ENCODE results near the gene DIO3. TPM values are rescaled to one million over a fixed set of nuclear protein-coding genes. Genes with fewer than 3 reads are reported as not detected.

The DIO3 gene
- total RNA-seq, 1 experiment from 2014 or later, result 2.3 TPM

DNA sequence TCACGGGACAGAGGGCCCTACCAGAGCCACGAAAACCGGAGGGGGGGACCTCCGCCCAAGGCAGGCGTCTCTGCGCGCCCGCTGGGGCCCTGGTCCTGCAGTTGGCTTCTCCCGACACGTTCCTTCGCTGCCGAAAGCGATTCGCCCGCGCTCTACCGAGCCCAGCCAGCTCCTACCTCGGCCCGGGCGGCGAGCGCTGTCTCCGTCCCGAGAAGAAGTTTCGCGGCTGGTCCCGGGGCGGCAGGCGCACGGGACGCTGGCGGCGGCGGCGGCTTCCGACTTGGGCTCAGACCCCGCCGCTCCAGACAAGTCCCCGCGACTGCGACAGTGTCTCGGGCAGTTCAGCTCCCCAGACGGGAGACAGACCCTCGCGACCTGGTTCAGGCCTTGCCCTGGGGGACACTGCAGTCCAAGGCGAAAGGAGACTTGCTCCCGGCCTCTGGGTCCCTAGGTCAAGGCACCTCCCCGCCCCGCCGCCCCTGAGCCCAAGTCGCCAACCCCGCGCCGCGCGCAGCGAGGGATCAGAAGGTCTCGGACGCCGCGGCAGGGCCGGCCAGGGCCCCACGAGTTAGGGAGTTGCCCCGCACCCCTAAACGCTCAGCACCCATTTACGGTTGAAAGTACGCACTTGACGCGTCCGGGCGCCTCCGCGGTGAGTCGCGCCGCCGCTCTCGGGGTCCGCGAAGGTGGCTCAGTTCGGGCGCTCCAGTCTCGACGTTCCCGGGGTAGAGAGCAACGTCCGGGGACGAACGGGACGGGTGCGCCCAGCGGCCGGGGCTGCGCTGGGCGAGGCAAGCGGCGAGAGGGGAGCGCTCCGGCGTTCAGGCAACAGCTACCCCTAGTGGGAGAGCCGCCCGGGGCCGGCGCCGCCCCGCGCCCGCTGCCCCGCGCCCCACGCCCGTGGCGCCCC lies 1.4 kb upstream of the DIO3 start:
- H3K36me3 Mint-ChIP-seq (ENCODE audit: insufficient read depth, unreplicated experiment), result peaks cover 38% of the 10 kb centered on the region
- peaks cover 29% of the 10 kb centered on the region for H3K27me3 Mint-ChIP-seq (ENCODE audit: unreplicated experiment)
- H3K27ac Mint-ChIP-seq (ENCODE audit: unreplicated experiment), result no peak overlapping the region
- peak overlapping the region; percentile 76 for H3K4me3 Mint-ChIP-seq (ENCODE audit: low read depth, unreplicated experiment)
- H3K9me3 Mint-ChIP-seq (ENCODE audit: low read depth, unreplicated experiment), result no peaks in the 10 kb centered on the region
- CTCF ChIA-PET, result interaction anchor here (1.2 to 1.3 kb wide), 2 partner anchors 69 to 709 kb away, joined by 3 to 4 read pairs; no protein-coding TSS in a partner anchor
- intact Hi-C loops (cut with micrococcal nuclease; ENCODE audit: unreplicated experiment), result loop anchor here (2.0 kb wide), 1 partner anchor 79 kb away; no protein-coding TSS in a partner anchor
- peaks cover 9% of the 10 kb centered on the region for H3K4me1 Mint-ChIP-seq (ENCODE audit: low read depth, unreplicated experiment)
- TF ChIP-seq, protein P1, sequence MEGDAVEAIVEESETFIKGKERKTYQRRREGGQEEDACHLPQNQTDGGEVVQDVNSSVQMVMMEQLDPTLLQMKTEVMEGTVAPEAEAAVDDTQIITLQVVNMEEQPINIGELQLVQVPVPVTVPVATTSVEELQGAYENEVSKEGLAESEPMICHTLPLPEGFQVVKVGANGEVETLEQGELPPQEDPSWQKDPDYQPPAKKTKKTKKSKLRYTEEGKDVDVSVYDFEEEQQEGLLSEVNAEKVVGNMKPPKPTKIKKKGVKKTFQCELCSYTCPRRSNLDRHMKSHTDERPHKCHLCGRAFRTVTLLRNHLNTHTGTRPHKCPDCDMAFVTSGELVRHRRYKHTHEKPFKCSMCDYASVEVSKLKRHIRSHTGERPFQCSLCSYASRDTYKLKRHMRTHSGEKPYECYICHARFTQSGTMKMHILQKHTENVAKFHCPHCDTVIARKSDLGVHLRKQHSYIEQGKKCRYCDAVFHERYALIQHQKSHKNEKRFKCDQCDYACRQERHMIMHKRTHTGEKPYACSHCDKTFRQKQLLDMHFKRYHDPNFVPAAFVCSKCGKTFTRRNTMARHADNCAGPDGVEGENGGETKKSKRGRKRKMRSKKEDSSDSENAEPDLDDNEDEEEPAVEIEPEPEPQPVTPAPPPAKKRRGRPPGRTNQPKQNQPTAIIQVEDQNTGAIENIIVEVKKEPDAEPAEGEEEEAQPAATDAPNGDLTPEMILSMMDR (IDR thresholded peaks at IDR 0.05; ENCODE audit: unreplicated experiment), result no peak
- DNase-seq, result peak; percentile 77
- BruUV-seq (replicated peaks), result no TSS peak

DNA sequence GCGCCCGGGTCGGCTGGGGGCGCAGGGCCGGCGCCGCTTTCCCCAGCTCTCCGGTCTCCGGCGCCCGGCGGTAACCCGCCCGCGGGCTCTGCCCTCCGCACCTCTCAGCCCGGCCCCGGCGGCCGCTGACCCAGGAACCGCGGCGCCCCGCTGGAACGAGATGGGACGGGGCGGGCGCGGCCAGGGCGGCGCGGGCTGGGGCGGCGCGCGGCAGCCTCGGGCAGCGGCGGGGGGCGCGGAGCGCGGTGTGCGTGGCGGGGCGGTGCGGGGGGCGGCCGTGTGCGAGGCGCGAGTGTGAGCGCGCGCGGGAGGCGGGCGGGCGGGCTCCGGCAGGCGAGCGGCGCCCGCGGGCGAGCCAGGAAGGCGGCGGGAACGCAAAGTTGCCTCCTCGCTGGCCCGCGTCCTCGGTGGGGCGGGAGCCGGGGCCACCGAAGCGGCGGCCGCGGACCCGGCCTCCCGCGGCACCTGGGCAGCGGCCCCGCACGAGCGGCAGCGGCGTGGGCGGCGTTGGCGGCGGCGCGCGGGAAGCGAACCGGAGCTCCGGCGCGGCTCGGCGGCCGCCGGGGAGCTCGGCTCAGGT lies 671 bp upstream of the DIO3 start:
- CTCF ChIA-PET, result interaction anchor here (1.3 kb wide), 1 partner anchor 710 kb away, joined by 4 read pairs; no protein-coding TSS in a partner anchor
- no peaks in the 10 kb centered on the region for H3K9me3 Mint-ChIP-seq (ENCODE audit: low read depth, unreplicated experiment)
- peaks cover 38% of the 10 kb centered on the region for H3K36me3 Mint-ChIP-seq (ENCODE audit: insufficient read depth, unreplicated experiment)
- no TSS peak for BruUV-seq (replicated peaks)
- no peak for DNase-seq
- H3K4me1 Mint-ChIP-seq (ENCODE audit: low read depth, unreplicated experiment), result peaks cover 6% of the 10 kb centered on the region
- no peak overlapping the region for H3K27ac Mint-ChIP-seq (ENCODE audit: unreplicated experiment)
- intact Hi-C loops (cut with micrococcal nuclease; ENCODE audit: unreplicated experiment), result no loop called here
- H3K27me3 Mint-ChIP-seq (ENCODE audit: unreplicated experiment), result peaks cover 37% of the 10 kb centered on the region
- peak overlapping the region; percentile 76 for H3K4me3 Mint-ChIP-seq (ENCODE audit: low read depth, unreplicated experiment)
- TF ChIP-seq, protein P1 (IDR thresholded peaks at IDR 0.05; ENCODE audit: unreplicated experiment), result no peak

DNA sequence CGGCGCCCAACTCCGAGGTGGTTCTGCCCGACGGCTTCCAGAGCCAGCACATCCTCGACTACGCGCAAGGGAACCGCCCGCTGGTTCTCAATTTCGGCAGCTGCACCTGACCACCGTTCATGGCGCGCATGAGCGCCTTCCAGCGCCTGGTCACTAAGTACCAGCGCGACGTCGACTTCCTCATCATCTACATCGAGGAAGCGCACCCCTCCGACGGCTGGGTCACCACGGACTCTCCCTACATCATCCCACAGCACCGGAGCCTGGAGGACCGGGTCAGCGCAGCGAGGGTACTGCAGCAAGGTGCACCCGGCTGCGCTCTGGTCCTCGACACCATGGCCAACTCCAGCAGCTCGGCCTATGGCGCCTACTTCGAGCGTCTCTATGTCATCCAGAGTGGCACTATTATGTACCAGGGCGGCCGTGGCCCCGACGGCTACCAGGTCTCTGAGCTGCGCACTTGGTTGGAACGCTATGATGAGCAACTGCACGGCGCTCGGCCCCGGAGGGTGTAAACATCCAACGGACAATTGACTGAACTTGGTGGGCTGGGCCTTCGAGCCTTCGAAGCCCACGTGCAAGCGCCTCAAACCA lies 699 bp downstream of the DIO3 start:
- no peaks in the 10 kb centered on the region for H3K9me3 Mint-ChIP-seq (ENCODE audit: low read depth, unreplicated experiment)
- TF ChIP-seq, protein P1 (IDR thresholded peaks at IDR 0.05; ENCODE audit: unreplicated experiment), result no peak
- no peak for DNase-seq
- no peaks in the 10 kb centered on the region for H3K4me1 Mint-ChIP-seq (ENCODE audit: low read depth, unreplicated experiment)
- intact Hi-C loops (cut with micrococcal nuclease; ENCODE audit: unreplicated experiment), result no loop called here
- H3K27me3 Mint-ChIP-seq (ENCODE audit: unreplicated experiment), result peaks cover 51% of the 10 kb centered on the region
- H3K27ac Mint-ChIP-seq (ENCODE audit: unreplicated experiment), result peak overlapping the region; percentile 47
- H3K4me3 Mint-ChIP-seq (ENCODE audit: low read depth, unreplicated experiment), result peak overlapping the region; percentile 56
- H3K36me3 Mint-ChIP-seq (ENCODE audit: insufficient read depth, unreplicated experiment), result peaks cover 32% of the 10 kb centered on the region
- TSS peak; percentile 83 for BruUV-seq (replicated peaks)
- CTCF ChIA-PET, result interaction anchor here (0.7 kb wide), 2 partner anchors 17 to 326 kb away, joined by 5 to 6 read pairs; no protein-coding TSS in a partner anchor

GRCh38 chr14:101562659-101563351 lies 1.5 kb downstream of the DIO3 start:
- H3K27ac Mint-ChIP-seq (ENCODE audit: unreplicated experiment), result no peak overlapping the region
- no TSS peak for BruUV-seq (replicated peaks)
- intact Hi-C loops (cut with micrococcal nuclease; ENCODE audit: unreplicated experiment), result no loop called here
- H3K27me3 Mint-ChIP-seq (ENCODE audit: unreplicated experiment), result peaks cover 59% of the 10 kb centered on the region
- DNase-seq, result no peak
- no peaks in the 10 kb centered on the region for H3K4me1 Mint-ChIP-seq (ENCODE audit: low read depth, unreplicated experiment)
- no peak overlapping the region for H3K4me3 Mint-ChIP-seq (ENCODE audit: low read depth, unreplicated experiment)
- CTCF ChIA-PET, result interaction anchor here (0.7 kb wide), 2 partner anchors 16 to 325 kb away, joined by 5 to 6 read pairs; no protein-coding TSS in a partner anchor
- H3K36me3 Mint-ChIP-seq (ENCODE audit: insufficient read depth, unreplicated experiment), result peaks cover 30% of the 10 kb centered on the region
- TF ChIP-seq, protein P1 (IDR thresholded peaks at IDR 0.05; ENCODE audit: unreplicated experiment), result no peak
- no peaks in the 10 kb centered on the region for H3K9me3 Mint-ChIP-seq (ENCODE audit: low read depth, unreplicated experiment)

All from Calu3 (cell line).